EH (cell line): ENCODE results near the gene RHOT2.

ENCODE experiments used
- DNase-seq: peaks from one replicate; pipeline ENCODE4 v3.0.0-alpha.2; 2015; ENCODE audit warnings: low read depth

Gene RHOT2

GRCh38 chr16:647173-647902 is 20.6 kb upstream of the RHOT2 start:
- no peak for DNase-seq

- peak; percentile 33 for DNase-seq
Measured at GRCh38 chr16:648071-648780, 19.7 kb upstream of the RHOT2 start.

- peak; percentile 91 for DNase-seq
Measured at GRCh38 chr16:648781-649589, 18.9 kb upstream of the RHOT2 start, which contains the start of gene WDR90. TSS of gene WDR90 (plus strand) at chr16:649365. CDS start at chr16:649417, 52 bp downstream.

GRCh38 chr16:649631-650030 is 18.3 kb upstream of the RHOT2 start:
- peak; percentile 39 for DNase-seq

- no peak for DNase-seq
Measured at GRCh38 chr16:651844-652243, 16.1 kb upstream of the RHOT2 start.

- no peak for DNase-seq
Measured at GRCh38 chr16:652454-653305, 15.3 kb upstream of the RHOT2 start.

GRCh38 chr16:654034-654433 is 13.9 kb upstream of the RHOT2 start:
- DNase-seq = no peak

GRCh38 chr16:657487-657886 is 10.4 kb upstream of the RHOT2 start:
- no peak for DNase-seq

- DNase-seq = no peak
Measured at GRCh38 chr16:658679-659571, 9.0 kb upstream of the RHOT2 start.

GRCh38 chr16:659618-660017 is 8.3 kb upstream of the RHOT2 start:
- no peak for DNase-seq

GRCh38 chr16:660132-660458 is 7.8 kb upstream of the RHOT2 start:
- no peak for DNase-seq

- DNase-seq = peak; percentile 87
Measured at GRCh38 chr16:660459-661183, 7.3 kb upstream of the RHOT2 start.

- no peak for DNase-seq
Measured at GRCh38 chr16:661184-661821, 6.6 kb upstream of the RHOT2 start.

- no peak for DNase-seq
Measured at GRCh38 chr16:662095-662494, 5.8 kb upstream of the RHOT2 start.

GRCh38 chr16:662597-662996 is 5.3 kb upstream of the RHOT2 start:
- no peak for DNase-seq

- no peak for DNase-seq
Measured at GRCh38 chr16:666572-666971, 1.4 kb upstream of the RHOT2 start.

GRCh38 chr16:667113-667779 is 686 bp upstream of the RHOT2 start:
- no peak for DNase-seq

- DNase-seq = peak; percentile 17
Measured at GRCh38 chr16:668519-669171, 713 bp downstream of the RHOT2 start.

GRCh38 chr16:669666-670065 is 1.7 kb downstream of the RHOT2 start:
- DNase-seq = no peak
